MM.1S (cell line): Measurements from ENCODE around the gene FBXL7.

Experiments
- DNase-seq: peaks from one replicate; pipeline ENCODE4 v3.0.0-alpha.2; 2015
- H2AFZ ChIP-seq: fragments of 300-600 bp; sonication (generic); 2 replicates; pipeline ENCODE4 v1.6.0; 2016; ENCODE audit warnings: antibody characterized with exemption, low read length
- H3F3A ChIP-seq: fragments of 300-600 bp; sonication (generic); 2 replicates; pipeline ENCODE4 v1.6.1; 2016; ENCODE audit warnings: mild to moderate bottlenecking, antibody characterized with exemption, low read length, moderate library complexity, mixed read lengths; ENCODE audit not compliant: insufficient read depth
- H3K27ac ChIP-seq: fragments of 300-600 bp; sonication (generic); 2 replicates; pipeline ENCODE4 v1.5.1; 2016; ENCODE audit warnings: mild to moderate bottlenecking, low read length
- H3K27me3 ChIP-seq: fragments of 300-600 bp; sonication (generic); replicated peaks from 2 replicates; pipeline ENCODE4 v1.6.0; 2016; ENCODE audit warnings: low read length; ENCODE audit not compliant: insufficient read depth
- H3K36me3 ChIP-seq: fragments of 300-600 bp; sonication (generic); replicated peaks from 2 replicates; pipeline ENCODE4 v1.6.1; 2016; ENCODE audit warnings: mild to moderate bottlenecking, low read length, mixed read lengths; ENCODE audit not compliant: insufficient read depth
- H3K4me1 ChIP-seq: fragments of 300-600 bp; sonication (generic); 2 replicates; pipeline ENCODE4 v1.6.1; 2016; ENCODE audit warnings: low read length, mixed read lengths
- H3K4me2 ChIP-seq: fragments of 300-600 bp; sonication (generic); 2 replicates; pipeline ENCODE4 v1.6.0; 2016; ENCODE audit warnings: low read depth, low read length
- H3K4me3 ChIP-seq: fragments of 300-600 bp; sonication (generic); 2 replicates; pipeline ENCODE4 v1.5.1; 2016; ENCODE audit warnings: low read length, mixed read lengths
- H3K79me2 ChIP-seq: fragments of 300-600 bp; sonication (generic); 2 replicates; pipeline ENCODE4 v1.6.1; 2016; ENCODE audit warnings: mixed run types, low read length, mixed read lengths
- H3K9ac ChIP-seq: fragments of 300-600 bp; sonication (generic); 2 replicates; pipeline ENCODE4 v1.6.1; 2016; ENCODE audit warnings: low read length, mixed read lengths
- H3K9me2 ChIP-seq: fragments of 300-600 bp; sonication (generic); replicated peaks from 2 replicates; pipeline ENCODE4 v1.6.1; 2016; ENCODE audit warnings: mild to moderate bottlenecking, low read length, mixed read lengths; ENCODE audit not compliant: insufficient read depth
- H3K9me3 ChIP-seq: fragments of 300-600 bp; sonication (generic); replicated peaks from 2 replicates; pipeline ENCODE4 v1.6.1; 2016; ENCODE audit warnings: mild to moderate bottlenecking, low read length, mixed read lengths; ENCODE audit not compliant: insufficient read depth
- H4K20me1 ChIP-seq: fragments of 300-600 bp; sonication (generic); 2 replicates; pipeline ENCODE4 v1.6.1; 2016; ENCODE audit warnings: mild to moderate bottlenecking, low read length, moderate library complexity, mixed read lengths; ENCODE audit not compliant: insufficient read depth
- EZH2 ChIP-seq: fragments of 300-600 bp; sonication (generic); optimal IDR thresholded peaks from 2 replicates; pipeline ENCODE3; 2017; ENCODE audit warnings: low read depth, mild to moderate bottlenecking, antibody characterized with exemption, low read length, mixed read lengths
- EZH2phosphoT487 ChIP-seq: fragments of 300-600 bp; sonication (generic); IDR thresholded peaks from 2 replicates; pipeline ENCODE4 v1.6.1; 2018; ENCODE audit warnings: antibody characterized with exemption, low read length
- TF ChIP-seq, protein P1 (sequence below): fragments of 300-600 bp; sonication (generic); IDR thresholded peaks from 2 replicates; pipeline ENCODE4 v1.5.1; 2016; ENCODE audit warnings: antibody characterized with exemption, low read length, mixed read lengths

FBXL7 gene

GRCh38 chr5:15786326-15786725, 286.3 kb downstream of the FBXL7 start:
- Histone ChIP-seq H3K4me2 (no peak overlapping the region), H3K4me1 (no peaks in the 10 kb centered on the region), H3K36me3 (no peaks in the 10 kb centered on the region), H3K9ac (no peak overlapping the region), H2AFZ (no peak overlapping the region), H3F3A (no peaks in the 10 kb centered on the region), H3K79me2 (peaks cover 4% of the 10 kb centered on the region; the same call in 1 of the 2 replicates), H3K27ac (no peak overlapping the region), H3K4me3 (no peak overlapping the region), H4K20me1 (no peaks in the 10 kb centered on the region), H3K27me3 (no peaks in the 10 kb centered on the region), H3K9me2 (no peaks in the 10 kb centered on the region), H3K9me3 (no peaks in the 10 kb centered on the region)
- DNase-seq = no peak
- TF ChIP-seq EZH2 = no peak
- TF ChIP-seq, protein P1, sequence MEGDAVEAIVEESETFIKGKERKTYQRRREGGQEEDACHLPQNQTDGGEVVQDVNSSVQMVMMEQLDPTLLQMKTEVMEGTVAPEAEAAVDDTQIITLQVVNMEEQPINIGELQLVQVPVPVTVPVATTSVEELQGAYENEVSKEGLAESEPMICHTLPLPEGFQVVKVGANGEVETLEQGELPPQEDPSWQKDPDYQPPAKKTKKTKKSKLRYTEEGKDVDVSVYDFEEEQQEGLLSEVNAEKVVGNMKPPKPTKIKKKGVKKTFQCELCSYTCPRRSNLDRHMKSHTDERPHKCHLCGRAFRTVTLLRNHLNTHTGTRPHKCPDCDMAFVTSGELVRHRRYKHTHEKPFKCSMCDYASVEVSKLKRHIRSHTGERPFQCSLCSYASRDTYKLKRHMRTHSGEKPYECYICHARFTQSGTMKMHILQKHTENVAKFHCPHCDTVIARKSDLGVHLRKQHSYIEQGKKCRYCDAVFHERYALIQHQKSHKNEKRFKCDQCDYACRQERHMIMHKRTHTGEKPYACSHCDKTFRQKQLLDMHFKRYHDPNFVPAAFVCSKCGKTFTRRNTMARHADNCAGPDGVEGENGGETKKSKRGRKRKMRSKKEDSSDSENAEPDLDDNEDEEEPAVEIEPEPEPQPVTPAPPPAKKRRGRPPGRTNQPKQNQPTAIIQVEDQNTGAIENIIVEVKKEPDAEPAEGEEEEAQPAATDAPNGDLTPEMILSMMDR = no peak
- no peak for TF ChIP-seq EZH2phosphoT487

DNA sequence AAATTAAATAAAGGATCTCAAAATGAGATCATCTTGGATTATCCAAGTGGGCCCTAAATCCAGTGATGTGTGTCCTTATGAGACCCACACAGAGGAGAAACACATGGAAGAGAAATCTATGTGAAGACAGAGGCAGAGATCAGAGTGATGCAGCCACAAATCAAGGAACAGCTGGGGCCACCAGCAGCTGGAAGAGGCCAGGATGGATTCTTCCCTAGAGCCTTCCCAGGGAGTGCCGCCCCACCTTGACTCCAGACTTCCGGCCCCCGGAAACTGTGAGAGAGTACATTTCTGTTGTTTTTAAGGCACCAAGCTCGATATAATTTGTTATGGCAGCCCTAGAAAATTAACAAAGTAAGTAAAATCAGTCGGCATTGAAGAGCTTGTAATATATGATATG, 286.9 kb downstream of the FBXL7 start:
- no peak overlapping the region for H3K4me2 ChIP-seq
- no peaks in the 10 kb centered on the region for H3K4me1 ChIP-seq
- H3K9me3 ChIP-seq = no peaks in the 10 kb centered on the region
- no peak overlapping the region for H2AFZ ChIP-seq
- H3K9ac ChIP-seq = no peak overlapping the region
- H3K27ac ChIP-seq = no peak overlapping the region
- no peaks in the 10 kb centered on the region for H3K27me3 ChIP-seq
- H4K20me1 ChIP-seq = no peaks in the 10 kb centered on the region
- H3K9me2 ChIP-seq = no peaks in the 10 kb centered on the region
- peaks cover 8% of the 10 kb centered on the region; the same call in 1 of the 2 replicates for H3K79me2 ChIP-seq
- no peak for DNase-seq
- H3K4me3 ChIP-seq = no peak overlapping the region
- H3F3A ChIP-seq = no peaks in the 10 kb centered on the region
- TF ChIP-seq, protein P1 = no peak
- TF ChIP-seq EZH2 (no peak), EZH2phosphoT487 (no peak)
- no peaks in the 10 kb centered on the region for H3K36me3 ChIP-seq

DNA sequence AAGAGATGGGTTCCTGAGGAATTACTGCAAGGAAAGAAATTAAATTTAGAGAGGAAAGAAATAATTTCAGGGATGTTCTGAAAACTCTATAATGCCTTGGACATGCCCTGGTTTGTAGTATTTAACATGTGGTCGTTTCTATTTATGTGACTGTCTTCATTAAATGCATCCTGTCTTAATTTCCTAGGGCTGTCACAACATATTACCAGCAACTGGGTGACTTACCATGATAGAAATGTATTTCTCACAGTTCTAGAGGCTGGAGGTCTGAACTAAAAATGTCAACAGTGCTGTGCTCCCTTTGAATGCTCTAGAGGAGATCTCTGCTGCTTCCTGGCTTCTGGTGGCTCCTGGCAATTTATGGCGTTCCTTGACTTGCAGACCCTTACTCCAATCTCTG, 287.7 kb downstream of the FBXL7 start:
- DNase-seq = no peak
- no peaks in the 10 kb centered on the region for H4K20me1 ChIP-seq
- no peak overlapping the region for H2AFZ ChIP-seq
- no peaks in the 10 kb centered on the region for H3K36me3 ChIP-seq
- H3K9me3 ChIP-seq = no peaks in the 10 kb centered on the region
- H3F3A ChIP-seq = no peaks in the 10 kb centered on the region
- TF ChIP-seq, protein P1 = no peak
- TF ChIP-seq EZH2phosphoT487 = no peak
- no peak for TF ChIP-seq EZH2
- no peak overlapping the region for H3K4me2 ChIP-seq
- H3K4me1 ChIP-seq = no peaks in the 10 kb centered on the region
- H3K79me2 ChIP-seq = peaks cover 8% of the 10 kb centered on the region; the same call in 1 of the 2 replicates
- no peak overlapping the region for H3K9ac ChIP-seq
- no peaks in the 10 kb centered on the region for H3K9me2 ChIP-seq
- H3K27me3 ChIP-seq = no peaks in the 10 kb centered on the region
- no peak overlapping the region for H3K4me3 ChIP-seq
- no peak overlapping the region for H3K27ac ChIP-seq

GRCh38 chr5:15789642-15790041, 289.7 kb downstream of the FBXL7 start:
- no peaks in the 10 kb centered on the region for H3K9me3 ChIP-seq

More at GRCh38 chr5:15789642-15790041, 289.7 kb downstream of the FBXL7 start:
- Histone ChIP-seq H4K20me1 (no peaks in the 10 kb centered on the region), H3K4me2 (no peak overlapping the region), H3K36me3 (no peaks in the 10 kb centered on the region), H3F3A (peaks cover 8% of the 10 kb centered on the region), H3K9me2 (no peaks in the 10 kb centered on the region), H3K79me2 (peaks cover 19% of the 10 kb centered on the region), H2AFZ (no peak overlapping the region), H3K4me1 (peaks cover 7% of the 10 kb centered on the region), H3K27me3 (no peaks in the 10 kb centered on the region), H3K9ac (no peak overlapping the region), H3K4me3 (no peak overlapping the region), H3K27ac (no peak overlapping the region)
- TF ChIP-seq, protein P1 = no peak
- TF ChIP-seq EZH2phosphoT487 (no peak), EZH2 (no peak)
- DNase-seq = no peak
